Endodermal cell (in vitro differentiated cells): Measurements from ENCODE around the gene IAH1. TPM values are rescaled to one million over a fixed set of nuclear protein-coding genes. Genes with fewer than 3 reads are reported as not detected.

Experiments
- DNase-seq: peaks from one replicate; pipeline ENCODE4 v3.0.0-alpha.2; 2017
- H3K27ac ChIP-seq: 2 replicates; pipeline ENCODE4 v1.5.1; 2013; ENCODE audit warnings: mild to moderate bottlenecking, low read depth, low read length, moderate library complexity
- H3K27me3 ChIP-seq: 2 replicates; pipeline ENCODE4 v1.6.1; 2013; ENCODE audit warnings: mild to moderate bottlenecking, low read length, moderate library complexity; ENCODE audit not compliant: insufficient read depth, control insufficient read depth, poor library complexity, severe bottlenecking
- H3K36me3 ChIP-seq: 2 replicates; pipeline ENCODE4 v1.7.0; 2013; ENCODE audit warnings: mild to moderate bottlenecking, low read length, moderate library complexity; ENCODE audit not compliant: control insufficient read depth, insufficient read depth
- H3K4me1 ChIP-seq: one replicate; pipeline ENCODE4 v1.7.0; 2013; ENCODE audit warnings: low read length; ENCODE audit not compliant: control insufficient read depth, insufficient read depth
- H3K4me3 ChIP-seq: 2 replicates; pipeline ENCODE4 v1.5.1; 2013; ENCODE audit warnings: mild to moderate bottlenecking, low read length, moderate library complexity
- H3K9ac ChIP-seq: 2 replicates; pipeline ENCODE4 v1.6.1; 2013; ENCODE audit warnings: mild to moderate bottlenecking, low read length, moderate library complexity; ENCODE audit not compliant: poor library complexity, severe bottlenecking; ENCODE audit errors: extremely low read depth
- H3K9me3 ChIP-seq: 2 replicates; pipeline ENCODE4 v1.6.1; 2013; ENCODE audit warnings: mild to moderate bottlenecking, low read length, moderate library complexity; ENCODE audit not compliant: control insufficient read depth
- H3K27ac Mint-ChIP-seq: 2 replicates; pipeline ENCODE4 v1.8.0; 2020; ENCODE audit warnings: mixed read lengths
- H3K27me3 Mint-ChIP-seq: 2 replicates; pipeline ENCODE4 v1.8.0; 2021; ENCODE audit warnings: mild to moderate bottlenecking, mixed read lengths; ENCODE audit not compliant: insufficient read depth
- H3K36me3 Mint-ChIP-seq: 2 replicates; pipeline ENCODE4 v1.8.0; 2020; ENCODE audit warnings: low read depth, mixed read lengths
- H3K4me1 Mint-ChIP-seq: 2 replicates; pipeline ENCODE4 v1.8.0; 2020; ENCODE audit warnings: mixed read lengths
- H3K4me3 Mint-ChIP-seq: 2 replicates; pipeline ENCODE4 v1.8.0; 2020; ENCODE audit warnings: mild to moderate bottlenecking, moderate library complexity, mixed read lengths
- H3K9me3 Mint-ChIP-seq: 2 replicates; pipeline ENCODE4 v1.8.0; 2020; ENCODE audit warnings: mild to moderate bottlenecking, mixed read lengths
- WGBS, 2 experiments: methylation state at CpG; one replicate each; pipeline versions ENCODE4 v1.1.5 to v1.1.7; 2013; ENCODE audit warnings: missing lambda C conversion rate in 2 of 2, mixed read lengths in 1 of 2; ENCODE audit not compliant: insufficient coverage in 1 of 2, insufficient read length in 1 of 2; 5-methylcytosine and 5-hydroxymethylcytosine counted together
- total RNA-seq, 2 donors: library from RNA; stranded (reverse); fragmentation: NEBNext Ultra II Directional in 1 of 2; extraction: Animal tissue kit (Norgen Biotek cat#: 25700) in 1 of 2; gene quantifications; 2 replicates in 1 of 2; 3 replicates in 1 of 2; pipeline ENCODE4 v1.2.1, GENCODE V29; 2021
- TF ChIP-seq, protein P1 (sequence below): fragments of 200-600 bp; sonication (generic); conservative IDR thresholded peaks from 2 replicates; pipeline ENCODE4 v1.5.0; 2021; ENCODE audit warnings: antibody characterized with exemption, mild to moderate bottlenecking

The IAH1 gene
- total RNA-seq, 2 donors from 2014 or later: 33.6 to 50.6 TPM

DNA sequence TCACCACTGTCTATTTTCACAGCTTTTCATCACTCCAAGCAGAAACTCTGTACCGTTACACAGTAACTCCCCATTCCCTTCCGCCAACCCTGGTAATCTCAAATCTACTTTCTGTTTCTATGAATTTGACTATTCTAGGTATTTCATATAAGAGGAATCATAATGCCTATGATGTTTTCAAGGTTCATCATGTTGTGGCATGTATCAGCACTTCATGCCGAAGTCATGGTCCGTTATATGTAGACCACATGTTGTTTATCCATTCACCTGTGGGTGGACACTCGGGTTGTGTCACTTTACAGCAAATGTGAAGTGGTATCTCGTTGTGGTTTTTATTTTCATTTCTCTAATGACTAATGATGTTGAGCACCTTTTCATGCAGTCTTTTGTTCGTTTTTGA is 29.3 kb upstream of the IAH1 start:
- WGBS, 2 experiments: 80 to 82% methylated on average over 6 to 7 of the region's 7 CpGs
- H3K27me3 ChIP-seq: no peaks in the 10 kb centered on the region
- no peaks in the 10 kb centered on the region for H3K4me1 ChIP-seq
- Mint-ChIP-seq H3K4me3 (no peak overlapping the region), H3K36me3 (peaks cover 75% of the 10 kb centered on the region), H3K4me1 (no peaks in the 10 kb centered on the region), H3K27me3 (no peaks in the 10 kb centered on the region), H3K27ac (no peak overlapping the region), H3K9me3 (no peaks in the 10 kb centered on the region)
- peaks cover 69% of the 10 kb centered on the region for H3K36me3 ChIP-seq
- TF ChIP-seq, protein P1, sequence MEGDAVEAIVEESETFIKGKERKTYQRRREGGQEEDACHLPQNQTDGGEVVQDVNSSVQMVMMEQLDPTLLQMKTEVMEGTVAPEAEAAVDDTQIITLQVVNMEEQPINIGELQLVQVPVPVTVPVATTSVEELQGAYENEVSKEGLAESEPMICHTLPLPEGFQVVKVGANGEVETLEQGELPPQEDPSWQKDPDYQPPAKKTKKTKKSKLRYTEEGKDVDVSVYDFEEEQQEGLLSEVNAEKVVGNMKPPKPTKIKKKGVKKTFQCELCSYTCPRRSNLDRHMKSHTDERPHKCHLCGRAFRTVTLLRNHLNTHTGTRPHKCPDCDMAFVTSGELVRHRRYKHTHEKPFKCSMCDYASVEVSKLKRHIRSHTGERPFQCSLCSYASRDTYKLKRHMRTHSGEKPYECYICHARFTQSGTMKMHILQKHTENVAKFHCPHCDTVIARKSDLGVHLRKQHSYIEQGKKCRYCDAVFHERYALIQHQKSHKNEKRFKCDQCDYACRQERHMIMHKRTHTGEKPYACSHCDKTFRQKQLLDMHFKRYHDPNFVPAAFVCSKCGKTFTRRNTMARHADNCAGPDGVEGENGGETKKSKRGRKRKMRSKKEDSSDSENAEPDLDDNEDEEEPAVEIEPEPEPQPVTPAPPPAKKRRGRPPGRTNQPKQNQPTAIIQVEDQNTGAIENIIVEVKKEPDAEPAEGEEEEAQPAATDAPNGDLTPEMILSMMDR: no peak
- no peak for DNase-seq
- no peaks in the 10 kb centered on the region for H3K9me3 ChIP-seq
- H3K4me3 ChIP-seq: no peak overlapping the region
- no peak overlapping the region for H3K9ac ChIP-seq
- no peak overlapping the region for H3K27ac ChIP-seq

DNA sequence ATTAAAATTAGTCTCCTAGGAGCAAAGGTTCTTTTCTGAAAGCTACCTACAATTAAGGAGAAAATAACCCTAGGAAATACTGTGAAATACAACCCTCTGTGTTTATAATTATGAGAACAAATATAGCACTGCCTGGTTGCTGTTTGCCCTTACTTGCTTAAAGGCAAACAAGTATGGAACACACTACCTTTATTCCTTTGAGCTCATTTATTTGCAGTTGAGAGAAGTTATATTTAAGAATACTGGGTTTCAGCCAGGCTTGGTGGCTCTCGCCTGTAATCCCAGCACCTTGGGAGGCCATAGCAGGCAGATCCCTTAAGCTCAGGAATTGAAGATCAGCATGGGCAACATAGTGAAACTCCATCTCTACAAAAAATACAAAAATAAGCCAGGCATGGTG is 23.1 kb upstream of the IAH1 start:
- H3K4me1 ChIP-seq: no peaks in the 10 kb centered on the region
- no peaks in the 10 kb centered on the region for H3K9me3 Mint-ChIP-seq
- H3K4me1 Mint-ChIP-seq: no peaks in the 10 kb centered on the region
- no peak for DNase-seq
- no peaks in the 10 kb centered on the region for H3K27me3 Mint-ChIP-seq
- H3K9ac ChIP-seq: no peak overlapping the region
- no peak overlapping the region for H3K27ac Mint-ChIP-seq
- H3K9me3 ChIP-seq: no peaks in the 10 kb centered on the region
- peaks cover 68% of the 10 kb centered on the region for H3K36me3 ChIP-seq
- H3K27ac ChIP-seq: no peak overlapping the region
- 93% methylated on average over 1 of the region's 1 CpG; no CpG with 5 or more reads in 1 of the 2 experiments for WGBS, 2 experiments
- no peaks in the 10 kb centered on the region for H3K27me3 ChIP-seq
- TF ChIP-seq, protein P1: no peak
- no peak overlapping the region for H3K4me3 Mint-ChIP-seq
- H3K36me3 Mint-ChIP-seq: peaks cover 63% of the 10 kb centered on the region
- H3K4me3 ChIP-seq: no peak overlapping the region

DNA sequence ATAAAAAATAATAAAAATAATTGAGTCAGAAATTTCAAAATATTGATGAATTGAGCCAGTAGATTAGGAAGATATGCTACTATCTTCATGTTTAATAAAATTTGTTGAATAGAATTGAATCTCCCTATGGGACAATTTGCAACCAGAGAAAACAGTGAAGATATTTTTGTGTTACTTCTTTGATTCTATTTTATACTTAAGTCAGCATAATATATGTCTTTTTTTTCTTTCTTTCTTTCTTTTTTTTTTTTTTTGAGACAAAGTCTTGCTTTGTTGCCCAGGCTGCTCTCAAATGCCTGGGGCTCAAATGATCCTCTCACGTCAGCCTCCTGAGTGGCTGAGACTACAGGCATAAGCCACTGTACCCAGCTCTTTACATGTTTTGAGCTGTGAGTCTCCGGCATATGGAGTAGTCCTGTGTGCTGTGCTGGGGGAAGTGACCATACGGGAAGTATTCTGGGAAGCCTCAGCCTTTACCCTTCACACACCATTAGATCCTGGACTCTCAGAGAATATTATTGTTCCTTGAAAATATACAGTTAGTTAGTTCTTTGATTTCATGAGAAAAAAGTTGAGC is 13.8 kb upstream of the IAH1 start:
- Mint-ChIP-seq H3K4me1 (peaks cover 10% of the 10 kb centered on the region), H3K27ac (no peak overlapping the region), H3K4me3 (no peak overlapping the region), H3K27me3 (no peaks in the 10 kb centered on the region), H3K36me3 (peaks cover 48% of the 10 kb centered on the region), H3K9me3 (no peaks in the 10 kb centered on the region)
- H3K9ac ChIP-seq: no peak overlapping the region
- H3K9me3 ChIP-seq: no peaks in the 10 kb centered on the region
- TF ChIP-seq, protein P1: no peak
- H3K27ac ChIP-seq: no peak overlapping the region
- peaks cover 75% of the 10 kb centered on the region for H3K36me3 ChIP-seq
- no peak for DNase-seq
- no peak overlapping the region for H3K4me3 ChIP-seq
- H3K27me3 ChIP-seq: no peaks in the 10 kb centered on the region
- H3K4me1 ChIP-seq: no peaks in the 10 kb centered on the region
- 90 to 100% methylated on average over 1 to 3 of the region's 3 CpGs for WGBS, 2 experiments
